A673 (cell line): Measurements from ENCODE around the gene CCDC80. TPM values are rescaled to one million over a fixed set of nuclear protein-coding genes. Genes with fewer than 3 reads are reported as not detected.

Experiments
- Bru-seq: library from RNA; stranded (reverse); fragments of 400-500 nt; gene quantifications from one replicate; lab custom pipeline; 2021; lab: Mats Ljungman, UMichigan
- BruChase-seq, 2 experiments: library from RNA; stranded (reverse); fragments of 400-500 nt; gene quantifications; one replicate each; lab custom pipeline; 2021; lab: Mats Ljungman, UMichigan
- BruUV-seq: library from RNA; stranded (reverse); fragments of 400-500 nt; replicated peaks from 2 replicates; lab custom pipeline; 2021; lab: Mats Ljungman, UMichigan
- CTCF ChIA-PET: fragments of 300-600 bp; sonication (Branson Sonifier 250); formaldehyde crosslinking; loops from one replicate; lab custom pipeline; 2022; ENCODE audit warnings: antibody characterized with exemption; lab: Charles Lee
- POLR2A ChIA-PET: fragments of 300-600 bp; sonication (Branson Sonifier 250); formaldehyde crosslinking; loops from one replicate; lab custom pipeline; 2022; ENCODE audit warnings: antibody characterized with exemption; ENCODE audit not compliant: low non-redundant PET; lab: Charles Lee
- DNase-seq: peaks from one replicate; pipeline ENCODE4 v3.0.0-alpha.2; 2015; ENCODE audit warnings: low spot score
- H3K27ac ChIP-seq: fragments of 200-600 bp; sonication (generic); 2 replicates; pipeline ENCODE4 v1.5.1; 2016; ENCODE audit warnings: mixed run types, low read depth, mild to moderate bottlenecking, mixed read lengths, antibody characterized with exemption, low read length; ENCODE audit not compliant: poor library complexity, severe bottlenecking
- H3K27me3 ChIP-seq: fragments of 200-600 bp; sonication (generic); replicated peaks from 2 replicates; pipeline ENCODE4 v1.6.1; 2017; ENCODE audit warnings: mixed run types, low read depth, mild to moderate bottlenecking, mixed read lengths, antibody characterized with exemption, low read length; ENCODE audit not compliant: insufficient read depth, poor library complexity
- H3K36me3 ChIP-seq: fragments of 200-600 bp; sonication (generic); 2 replicates; pipeline ENCODE4 v1.6.1; 2016; ENCODE audit warnings: mixed run types, mild to moderate bottlenecking, mixed read lengths, antibody characterized with exemption, low read length; ENCODE audit not compliant: insufficient read depth, poor library complexity, severe bottlenecking
- H3K4me1 ChIP-seq: fragments of 200-600 bp; sonication (generic); 2 replicates; pipeline ENCODE4 v1.6.1; 2017; ENCODE audit warnings: mixed run types, mild to moderate bottlenecking, mixed read lengths, antibody characterized with exemption, low read length; ENCODE audit not compliant: insufficient read depth, poor library complexity, severe bottlenecking
- H3K4me3 ChIP-seq: fragments of 200-600 bp; sonication (generic); 2 replicates; pipeline ENCODE4 v1.5.1; 2016; ENCODE audit warnings: low read depth, mixed run types, mild to moderate bottlenecking, mixed read lengths, low read length; ENCODE audit not compliant: poor library complexity, severe bottlenecking
- H3K9me3 ChIP-seq: fragments of 200-600 bp; sonication (generic); 2 replicates; pipeline ENCODE4 v1.6.1; 2016; ENCODE audit warnings: mixed run types, low read depth, mild to moderate bottlenecking, mixed read lengths, antibody characterized with exemption, low read length; ENCODE audit not compliant: poor library complexity, severe bottlenecking
- CTCF ChIP-seq: fragments of 300-800, 200-600 bp; sonication (generic); conservative IDR thresholded peaks from 2 replicates; pipeline ENCODE4 v1.5.1; 2017; ENCODE audit warnings: low read depth, mild to moderate bottlenecking, antibody characterized with exemption, low read length, moderate library complexity, mixed read lengths
- EZH2 ChIP-seq: fragments of 200-600 bp; sonication (generic); IDR thresholded peaks from 2 replicates; pipeline ENCODE4 v1.6.1; 2017; ENCODE audit warnings: borderline replicate concordance, low read depth, mild to moderate bottlenecking, mixed read lengths, antibody characterized with exemption, low read length; ENCODE audit not compliant: poor library complexity, severe bottlenecking
- intact Hi-C: fragments of 100-400 bp; cut with micrococcal nuclease; formaldehyde crosslinking; loops from one replicate; pipeline ENCODE4 v1.10.0; 2022; ENCODE audit not compliant: unreplicated experiment
- long read RNA-seq: library from polyadenylated mRNA; stranded (forward); transcript quantifications from one replicate; pipeline ENCODE4 v2.0.0, GENCODE V29; 2022
- total RNA-seq: library from RNA; stranded (reverse); gene quantifications from 2 replicates; pipeline ENCODE4 v1.2.3, GENCODE V29; 2021

Gene CCDC80
- total RNA-seq, result 4.6 and 4.7 TPM in 2 replicates
- percentile 31 among the genes with signal in this experiment for Bru-seq, nascent RNA
- BruChase-seq, experiment 1, labeled RNA remaining after a 2-hour chase, result percentile 27 among the genes with signal in this experiment
- BruChase-seq, experiment 2, labeled RNA remaining after a 6-hour chase, result percentile 39 among the genes with signal in this experiment
- long read RNA-seq, full-length matches to known transcripts, result 9 of 9 reads
- long read RNA-seq, partial matches to known transcripts, result 0 of 9 reads
- long read RNA-seq, other reads (novel, unspliced or antisense), result 0 of 9 reads

- H3K4me3 ChIP-seq, result peak within 1 kb of the TSS; percentile 18
- DNase-seq, result peak; percentile 86
- no TSS peak for BruUV-seq
Observed at GRCh38 chr3:112640930-112641801, at the start of gene CCDC80. CCDC80 (minus strand) TSS chr3:112641143; CDS start chr3:112639905, 1,238 bp downstream.

GRCh38 chr3:112689989-112690388, 49.0 kb upstream of the CCDC80 start:
- Histone ChIP-seq H3K27me3 (no peaks in the 10 kb centered on the region), H3K4me1 (no peaks in the 10 kb centered on the region), H3K36me3 (no peaks in the 10 kb centered on the region), H3K27ac (no peak overlapping the region), H3K9me3 (no peaks in the 10 kb centered on the region), H3K4me3 (no peak overlapping the region)
- ChIA-PET CTCF (interaction anchor here (0.6 kb wide), 1 partner anchor 13 kb away, joined by 3 read pairs; no protein-coding TSS in a partner anchor), POLR2A (no interaction called here)
- DNase-seq, result no peak
- intact Hi-C loops, result no loop called here
- TF ChIP-seq CTCF (no peak), EZH2 (no peak)
- no TSS peak for BruUV-seq

More at GRCh38 chr3:112640930-112641801, at the start of gene CCDC80:
- POLR2A ChIA-PET, result no interaction called here
- TF ChIP-seq CTCF, result no peak
- TF ChIP-seq EZH2, result no peak
- Histone ChIP-seq H3K27ac (peak within 1 kb of the TSS; percentile 46), H3K27me3 (no peaks in the 10 kb centered on the region), H3K36me3 (no peaks in the 10 kb centered on the region), H3K9me3 (no peaks in the 10 kb centered on the region), H3K4me1 (peaks cover 29% of the 10 kb centered on the region)
- intact Hi-C loops, result loop anchor here (5.0 to 10.0 kb wide), 4 partner anchors 59 to 984 kb away; no protein-coding TSS in a partner anchor
- CTCF ChIA-PET, result interaction anchor here (1.9 kb wide), 1 partner anchor 173 kb away, joined by 7 read pairs; no protein-coding TSS in a partner anchor

- Histone ChIP-seq H3K27me3 (no peaks in the 10 kb centered on the region), H3K9me3 (no peaks in the 10 kb centered on the region), H3K27ac (no peak overlapping the region), H3K4me3 (no peak overlapping the region), H3K36me3 (no peaks in the 10 kb centered on the region), H3K4me1 (no peaks in the 10 kb centered on the region)
- intact Hi-C loops, result no loop called here
- POLR2A ChIA-PET, result no interaction called here
- DNase-seq, result no peak
- no TSS peak for BruUV-seq
- TF ChIP-seq EZH2 (no peak), CTCF (no peak)
- CTCF ChIA-PET, result interaction anchor here (0.6 kb wide), 1 partner anchor 14 kb away, joined by 3 read pairs; no protein-coding TSS in a partner anchor
Observed at GRCh38 chr3:112689385-112689784, 48.4 kb upstream of the CCDC80 start.
